Measurements from ENCODE around the gene LRRC4B. TPM values are rescaled to one million over a fixed set of nuclear protein-coding genes. Genes with fewer than 3 reads are reported as not detected.

LRRC4B gene
- total and polyA plus RNA-seq, 2 experiments from 2014 or later, result 5.8 to 56.4 TPM

GRCh38 chr19:50563597-50563996, 4.6 kb downstream of the LRRC4B start:
- no peak for DNase-seq (ENCODE audit: low read depth in 1 of 2, low spot score in 1 of 2)
- Histone ChIP-seq H3K27me3 (peaks cover 42% of the 10 kb centered on the region), H3K36me3 (no peaks in the 10 kb centered on the region), H3K4me3 (no peak overlapping the region), H3K4me1 (ENCODE audit: low read depth) (peaks cover 34% of the 10 kb centered on the region), H3K9me3 (ENCODE audit: low read depth) (no peaks in the 10 kb centered on the region), H3K27ac (no peak overlapping the region)
- no peak for TF ChIP-seq CTCF (IDR thresholded peaks at IDR 0.05; ENCODE audit: low read depth, low read length)

DNA sequence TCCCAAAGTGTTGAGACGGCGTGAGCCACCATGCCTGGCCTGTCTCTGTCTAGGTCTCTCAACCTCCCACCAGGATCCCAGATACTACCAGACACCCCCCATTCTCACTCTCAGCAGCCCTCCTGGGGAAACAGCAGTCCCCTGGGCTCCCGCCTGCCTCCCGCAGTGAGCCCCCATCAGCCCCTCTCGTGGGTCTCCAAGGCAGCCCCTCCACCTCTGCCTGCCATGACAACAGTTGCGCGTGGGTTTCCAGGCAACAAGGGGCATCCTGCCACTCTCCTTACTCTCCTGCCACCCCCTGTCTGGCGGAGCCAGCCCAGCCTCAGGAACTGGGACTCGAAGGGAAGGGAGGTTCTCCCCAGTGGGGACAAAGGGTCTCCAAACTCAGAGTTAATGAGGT, 5.2 kb downstream of the LRRC4B start:
- Histone ChIP-seq H3K36me3 (no peaks in the 10 kb centered on the region), H3K27ac (no peak overlapping the region), H3K9me3 (ENCODE audit: low read depth) (no peaks in the 10 kb centered on the region), H3K27me3 (peaks cover 42% of the 10 kb centered on the region), H3K4me1 (ENCODE audit: low read depth) (peaks cover 34% of the 10 kb centered on the region), H3K4me3 (no peak overlapping the region)
- no peak for DNase-seq (ENCODE audit: low read depth in 1 of 2, low spot score in 1 of 2)
- no peak for TF ChIP-seq CTCF (IDR thresholded peaks at IDR 0.05; ENCODE audit: low read depth, low read length)

- Histone ChIP-seq H3K27me3 (peaks cover 37% of the 10 kb centered on the region), H3K9me3 (ENCODE audit: low read depth) (no peaks in the 10 kb centered on the region), H3K4me1 (ENCODE audit: low read depth) (peaks cover 39% of the 10 kb centered on the region), H3K36me3 (no peaks in the 10 kb centered on the region), H3K4me3 (no peak overlapping the region), H3K27ac (no peak overlapping the region)
- TF ChIP-seq CTCF (IDR thresholded peaks at IDR 0.05; ENCODE audit: low read depth, low read length), result no peak
- no peak for DNase-seq (ENCODE audit: low read depth in 1 of 2, low spot score in 1 of 2)
Observed at GRCh38 chr19:50562329-50562728, 5.9 kb downstream of the LRRC4B start.

GRCh38 chr19:50559636-50560035, 8.6 kb downstream of the LRRC4B start:
- peak overlapping the region; percentile 57 for H3K27ac ChIP-seq
- H3K36me3 ChIP-seq, result no peaks in the 10 kb centered on the region
- peaks cover 27% of the 10 kb centered on the region for H3K4me1 ChIP-seq (ENCODE audit: low read depth)
- peaks cover 10% of the 10 kb centered on the region for H3K27me3 ChIP-seq
- no peak overlapping the region for H3K4me3 ChIP-seq
- TF ChIP-seq CTCF (IDR thresholded peaks at IDR 0.05; ENCODE audit: low read depth, low read length), result no peak
- DNase-seq (ENCODE audit: low read depth in 1 of 2, low spot score in 1 of 2), result no peak
- H3K9me3 ChIP-seq (ENCODE audit: low read depth), result no peaks in the 10 kb centered on the region

DNA sequence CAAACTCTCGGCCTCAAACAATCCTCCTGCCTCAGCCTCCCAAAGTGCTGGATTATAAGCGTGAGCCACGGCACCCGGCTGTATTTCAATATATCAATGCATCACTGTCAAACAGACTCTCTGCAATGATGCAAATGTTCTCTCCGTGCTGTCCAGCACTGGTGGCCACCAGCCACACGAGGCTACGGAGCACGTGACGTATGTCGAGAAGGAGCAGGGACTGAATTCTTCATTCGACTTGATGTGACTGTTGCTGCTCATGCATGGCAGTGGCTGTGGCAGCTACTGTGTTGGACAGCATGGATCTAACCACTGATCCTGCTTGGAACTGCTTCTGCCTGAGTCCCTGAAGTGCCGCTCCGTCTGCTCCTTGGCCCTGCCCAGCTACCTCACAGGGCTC, 9.8 kb downstream of the LRRC4B start:
- H3K27ac ChIP-seq, result no peak overlapping the region
- no peak for DNase-seq (ENCODE audit: low read depth in 1 of 2, low spot score in 1 of 2)
- H3K9me3 ChIP-seq (ENCODE audit: low read depth), result no peaks in the 10 kb centered on the region
- H3K27me3 ChIP-seq, result no peaks in the 10 kb centered on the region
- TF ChIP-seq CTCF (IDR thresholded peaks at IDR 0.05; ENCODE audit: low read depth, low read length), result no peak
- peaks cover 27% of the 10 kb centered on the region for H3K4me1 ChIP-seq (ENCODE audit: low read depth)
- no peak overlapping the region for H3K4me3 ChIP-seq
- no peaks in the 10 kb centered on the region for H3K36me3 ChIP-seq

GRCh38 chr19:50558039-50558438, 10.2 kb downstream of the LRRC4B start:
- H3K4me1 ChIP-seq (ENCODE audit: low read depth), result peaks cover 27% of the 10 kb centered on the region
- no peak for DNase-seq (ENCODE audit: low read depth in 1 of 2, low spot score in 1 of 2)
- H3K27ac ChIP-seq, result peak overlapping the region; percentile 43
- TF ChIP-seq CTCF (IDR thresholded peaks at IDR 0.05; ENCODE audit: low read depth, low read length), result no peak
- H3K4me3 ChIP-seq, result no peak overlapping the region
- H3K36me3 ChIP-seq, result no peaks in the 10 kb centered on the region
- H3K27me3 ChIP-seq, result no peaks in the 10 kb centered on the region
- no peaks in the 10 kb centered on the region for H3K9me3 ChIP-seq (ENCODE audit: low read depth)

All from cardiac muscle cell (in vitro differentiated cells and primary cell).